HepG2 (cell line): ENCODE data around the gene ZNRF3. TPM values are rescaled to one million over a fixed set of nuclear protein-coding genes. Genes with fewer than 3 reads are reported as not detected.
A peak's percentile ranks its signal among the peaks of the same experiment; 100 is the strongest.

Source experiments
- BRCA1 ChIP-seq: sonication (generic); formaldehyde crosslinking; IDR thresholded peaks from 2 replicates; pipeline ENCODE4 v1.4.0; 2020; ENCODE audit warnings: missing genetic modification reagents
- DNMT1 ChIP-seq: sonication (generic); formaldehyde crosslinking; IDR thresholded peaks from 2 replicates; pipeline ENCODE4 v1.5.1; 2020; ENCODE audit warnings: mild to moderate bottlenecking, missing genetic modification reagents
- KDM5B ChIP-seq: sonication (generic); formaldehyde crosslinking; IDR thresholded peaks from 2 replicates; pipeline ENCODE4 v1.4.0; 2020; ENCODE audit warnings: missing genetic modification reagents, mild to moderate bottlenecking, borderline replicate concordance
- KLF12 ChIP-seq: sonication (generic); formaldehyde crosslinking; IDR thresholded peaks from 2 replicates; pipeline ENCODE4 v1.4.0; 2020; ENCODE audit warnings: missing genetic modification reagents, borderline replicate concordance
- MIXL1 ChIP-seq: IDR thresholded peaks from 2 replicates; pipeline ENCODE4 v1.6.1; 2016
- NFE2L2 ChIP-seq: fragments of 150-350 bp; IDR thresholded peaks from 2 replicates; pipeline ENCODE4 v1.6.1; 2014; ENCODE audit warnings: low read length
- RFXAP ChIP-seq: sonication (generic); formaldehyde crosslinking; IDR thresholded peaks from 2 replicates; pipeline ENCODE4 v1.4.0; 2020; ENCODE audit warnings: missing genetic modification reagents, borderline replicate concordance
- SOX13 ChIP-seq, 3 experiments: fragments of 450-650 bp in 1 of 3; sonication (generic) in 1 of 3; formaldehyde crosslinking in 1 of 3; IDR thresholded peaks in 2 of 3; conservative IDR thresholded peaks in 1 of 3; 2 replicates each; pipeline versions ENCODE4 v1.5.0 to v1.6.1; 2016 to 2020; ENCODE audit warnings: antibody characterized with exemption in 1 of 3, mild to moderate bottlenecking in 1 of 3, missing compliant biosample characterization in 1 of 3, missing genetic modification reagents in 1 of 3, moderate library complexity in 1 of 3
- XBP1 ChIP-seq: sonication (generic); formaldehyde crosslinking; IDR thresholded peaks from 2 replicates; pipeline ENCODE4 v1.5.0; 2020; ENCODE audit warnings: missing genetic modification reagents
- ZC3H4 ChIP-seq: sonication (generic); formaldehyde crosslinking; IDR thresholded peaks from 2 replicates; pipeline ENCODE4 v1.4.0; 2020; ENCODE audit warnings: missing genetic modification reagents, borderline replicate concordance
- ZNF354B ChIP-seq: sonication (generic); formaldehyde crosslinking; IDR thresholded peaks from 2 replicates; pipeline ENCODE4 v1.8.0; 2022; ENCODE audit warnings: mild to moderate bottlenecking, missing genetic modification reagents
- ZNF577 ChIP-seq: sonication (generic); formaldehyde crosslinking; IDR thresholded peaks from 2 replicates; pipeline ENCODE4 v1.4.0; 2020; ENCODE audit warnings: mild to moderate bottlenecking, low read depth, missing genetic modification reagents, borderline replicate concordance
- ZNF768 ChIP-seq: sonication (generic); formaldehyde crosslinking; IDR thresholded peaks from 2 replicates; pipeline ENCODE4 v1.4.0; 2020; ENCODE audit warnings: missing genetic modification reagents
- polyA plus RNA-seq, 8 experiments: library from polyadenylated mRNA; depleted of rRNA in 3 of 8; stranded (reverse) in 7 of 8; unstranded in 1 of 8; fragments of >200 nt; fragmentation: Illumina TruSeq in 4 of 8; extraction: Trizol in 4 of 8; gene quantifications; 2 replicates each; pipeline versions ENCODE4 v1.2.1 to v1.2.3, GENCODE V29; 2011 to 2016; ENCODE audit warnings: low read depth in 4 of 8, missing spikeins in 1 of 8, mixed read lengths in 1 of 8; ENCODE audit not compliant: insufficient read depth in 1 of 8
- total RNA-seq, 5 experiments: library from RNA; depleted of rRNA; stranded (reverse); fragments of >200 nt; fragmentation: Illumina TruSeq; extraction: Trizol; gene quantifications; 2 replicates each; pipeline ENCODE4 v1.2.3, GENCODE V29; 2016; ENCODE audit warnings: low read depth in 1 of 5
- TF ChIP-seq, protein P1 (sequence below): sonication (generic); formaldehyde crosslinking; IDR thresholded peaks from 2 replicates; pipeline ENCODE4 v1.8.1; 2022; ENCODE audit warnings: mild to moderate bottlenecking, missing genetic modification reagents
- TF ChIP-seq, protein P2 (sequence below): sonication (generic); formaldehyde crosslinking; IDR thresholded peaks from 2 replicates; pipeline ENCODE4 v1.4.0; 2020; ENCODE audit warnings: missing genetic modification reagents
- TF ChIP-seq, protein P3 (sequence below): IDR thresholded peaks from 2 replicates; pipeline ENCODE4 v1.6.1; 2016; ENCODE audit warnings: missing compliant biosample characterization, missing genetic modification reagents, borderline replicate concordance
- TF ChIP-seq, protein P4 (sequence below): sonication (generic); formaldehyde crosslinking; IDR thresholded peaks from 2 replicates; pipeline ENCODE4 v1.5.0; 2020; ENCODE audit warnings: mild to moderate bottlenecking, missing genetic modification reagents
- TF ChIP-seq, protein P5 (sequence below): sonication (generic); formaldehyde crosslinking; conservative IDR thresholded peaks from 2 replicates; pipeline ENCODE4 v1.8.0; 2022; ENCODE audit warnings: missing genetic modification reagents

The ZNRF3 gene
- total and polyA plus RNA-seq, 2 of the 13 experiments (the other 11 are each of a cell fraction or from before 2014, with no cell fraction given): 20.3 to 36.7 TPM

DNA sequence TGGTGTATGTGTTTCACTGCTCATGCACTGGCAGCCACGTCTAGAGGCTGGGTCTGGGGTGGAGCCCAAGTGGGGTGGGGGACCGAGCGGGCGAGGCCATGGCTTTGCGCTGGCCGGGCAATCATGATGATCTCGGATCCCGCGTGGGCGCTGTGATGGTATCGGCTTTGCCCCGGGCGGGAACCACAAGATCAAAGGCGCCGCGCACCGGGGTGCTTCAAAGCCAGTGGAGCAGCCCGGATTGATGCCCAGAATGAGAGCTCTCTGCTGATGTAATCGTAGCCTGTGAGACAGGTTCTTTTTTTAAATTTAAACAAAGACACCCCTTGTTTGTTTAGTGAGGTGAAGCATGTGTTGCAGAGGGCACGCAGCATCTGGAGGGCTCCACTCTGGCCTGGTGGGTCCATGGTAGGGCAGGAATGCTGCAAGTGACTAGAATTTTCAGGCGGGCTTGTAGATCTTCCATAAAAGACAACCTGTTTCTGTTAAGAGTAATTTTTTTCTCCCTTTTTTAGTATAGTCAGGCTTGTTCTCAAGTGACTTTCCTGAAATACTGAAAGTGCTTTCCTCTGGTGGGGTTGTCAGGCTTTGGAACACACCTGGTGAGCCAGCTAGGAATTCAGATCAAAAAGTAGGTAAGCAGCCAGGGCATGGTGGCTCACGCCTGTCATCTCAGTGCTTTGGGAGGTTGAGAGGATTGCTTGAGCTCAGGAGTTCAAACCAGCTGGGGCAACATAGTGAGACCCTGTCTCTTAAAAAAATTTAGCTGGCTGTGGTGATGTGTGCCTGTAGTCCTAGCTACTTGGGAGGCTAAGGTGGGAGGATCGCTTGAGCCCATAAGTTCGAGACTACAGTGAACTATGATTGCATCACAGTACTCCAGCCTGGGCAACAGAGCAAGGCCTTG is 40.7 kb downstream of the ZNRF3 start (continued):
- TF ChIP-seq, protein P1, sequence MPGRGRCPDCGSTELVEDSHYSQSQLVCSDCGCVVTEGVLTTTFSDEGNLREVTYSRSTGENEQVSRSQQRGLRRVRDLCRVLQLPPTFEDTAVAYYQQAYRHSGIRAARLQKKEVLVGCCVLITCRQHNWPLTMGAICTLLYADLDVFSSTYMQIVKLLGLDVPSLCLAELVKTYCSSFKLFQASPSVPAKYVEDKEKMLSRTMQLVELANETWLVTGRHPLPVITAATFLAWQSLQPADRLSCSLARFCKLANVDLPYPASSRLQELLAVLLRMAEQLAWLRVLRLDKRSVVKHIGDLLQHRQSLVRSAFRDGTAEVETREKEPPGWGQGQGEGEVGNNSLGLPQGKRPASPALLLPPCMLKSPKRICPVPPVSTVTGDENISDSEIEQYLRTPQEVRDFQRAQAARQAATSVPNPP (CRISPR knock-in tag): peak; percentile 57; the same call in 1 of the 2 replicates
- TF ChIP-seq, protein P2, sequence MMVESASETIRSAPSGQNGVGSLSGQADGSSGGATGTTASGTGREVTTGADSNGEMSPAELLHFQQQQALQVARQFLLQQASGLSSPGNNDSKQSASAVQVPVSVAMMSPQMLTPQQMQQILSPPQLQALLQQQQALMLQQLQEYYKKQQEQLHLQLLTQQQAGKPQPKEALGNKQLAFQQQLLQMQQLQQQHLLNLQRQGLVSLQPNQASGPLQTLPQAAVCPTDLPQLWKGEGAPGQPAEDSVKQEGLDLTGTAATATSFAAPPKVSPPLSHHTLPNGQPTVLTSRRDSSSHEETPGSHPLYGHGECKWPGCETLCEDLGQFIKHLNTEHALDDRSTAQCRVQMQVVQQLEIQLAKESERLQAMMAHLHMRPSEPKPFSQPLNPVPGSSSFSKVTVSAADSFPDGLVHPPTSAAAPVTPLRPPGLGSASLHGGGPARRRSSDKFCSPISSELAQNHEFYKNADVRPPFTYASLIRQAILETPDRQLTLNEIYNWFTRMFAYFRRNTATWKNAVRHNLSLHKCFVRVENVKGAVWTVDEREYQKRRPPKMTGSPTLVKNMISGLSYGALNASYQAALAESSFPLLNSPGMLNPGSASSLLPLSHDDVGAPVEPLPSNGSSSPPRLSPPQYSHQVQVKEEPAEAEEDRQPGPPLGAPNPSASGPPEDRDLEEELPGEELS (CRISPR knock-in tag): peak; percentile 95
- TF ChIP-seq XBP1 (CRISPR knock-in tag) (no peak), RFXAP (0 out of 2 replicates have a peak, but pooled peaks have one; percentile 29), ZNF354B (CRISPR knock-in tag) (no peak), ZNF768 (CRISPR knock-in tag) (peak; percentile 57; the same call in 1 of the 2 replicates), NFE2L2 (no peak), BRCA1 (CRISPR knock-in tag) (no peak), ZC3H4 (CRISPR knock-in tag) (no peak), SOX13 (IDR thresholded peaks at IDR 0.05) (peak; percentile 80), SOX13 (CRISPR knock-in tag; conservative IDR thresholded peaks at IDR 0.05 in 1 of 2, IDR thresholded peaks at IDR 0.05 in 1 of 2) (peak in 1 of 2 experiments; percentile 95; a peak in 2 of 4 replicates), DNMT1 (no peak), ZNF577 (CRISPR knock-in tag) (no peak), MIXL1 (CRISPR knock-in tag) (peak; percentile 71; the same call in 1 of the 2 replicates), KDM5B (CRISPR knock-in tag) (peak; percentile 56; the same call in 1 of the 2 replicates), KLF12 (no peak)
- TF ChIP-seq, protein P3, sequence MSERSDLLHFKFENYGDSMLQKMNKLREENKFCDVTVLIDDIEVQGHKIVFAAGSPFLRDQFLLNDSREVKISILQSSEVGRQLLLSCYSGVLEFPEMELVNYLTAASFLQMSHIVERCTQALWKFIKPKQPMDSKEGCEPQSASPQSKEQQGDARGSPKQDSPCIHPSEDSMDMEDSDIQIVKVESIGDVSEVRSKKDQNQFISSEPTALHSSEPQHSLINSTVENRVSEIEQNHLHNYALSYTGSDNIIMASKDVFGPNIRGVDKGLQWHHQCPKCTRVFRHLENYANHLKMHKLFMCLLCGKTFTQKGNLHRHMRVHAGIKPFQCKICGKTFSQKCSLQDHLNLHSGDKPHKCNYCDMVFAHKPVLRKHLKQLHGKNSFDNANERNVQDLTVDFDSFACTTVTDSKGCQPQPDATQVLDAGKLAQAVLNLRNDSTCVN (CRISPR knock-in tag): 0 out of 2 replicates have a peak, but pooled peaks have one; percentile 65
- TF ChIP-seq, protein P4, sequence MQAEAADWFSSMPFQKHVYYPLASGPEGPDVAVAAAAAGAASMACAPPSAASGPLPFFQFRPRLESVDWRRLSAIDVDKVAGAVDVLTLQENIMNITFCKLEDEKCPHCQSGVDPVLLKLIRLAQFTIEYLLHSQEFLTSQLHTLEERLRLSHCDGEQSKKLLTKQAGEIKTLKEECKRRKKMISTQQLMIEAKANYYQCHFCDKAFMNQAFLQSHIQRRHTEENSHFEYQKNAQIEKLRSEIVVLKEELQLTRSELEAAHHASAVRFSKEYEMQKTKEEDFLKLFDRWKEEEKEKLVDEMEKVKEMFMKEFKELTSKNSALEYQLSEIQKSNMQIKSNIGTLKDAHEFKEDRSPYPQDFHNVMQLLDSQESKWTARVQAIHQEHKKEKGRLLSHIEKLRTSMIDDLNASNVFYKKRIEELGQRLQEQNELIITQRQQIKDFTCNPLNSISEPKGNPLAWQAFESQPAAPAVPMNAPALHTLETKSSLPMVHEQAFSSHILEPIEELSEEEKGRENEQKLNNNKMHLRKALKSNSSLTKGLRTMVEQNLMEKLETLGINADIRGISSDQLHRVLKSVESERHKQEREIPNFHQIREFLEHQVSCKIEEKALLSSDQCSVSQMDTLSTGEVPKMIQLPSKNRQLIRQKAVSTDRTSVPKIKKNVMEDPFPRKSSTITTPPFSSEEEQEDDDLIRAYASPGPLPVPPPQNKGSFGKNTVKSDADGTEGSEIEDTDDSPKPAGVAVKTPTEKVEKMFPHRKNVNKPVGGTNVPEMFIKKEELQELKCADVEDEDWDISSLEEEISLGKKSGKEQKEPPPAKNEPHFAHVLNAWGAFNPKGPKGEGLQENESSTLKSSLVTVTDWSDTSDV (CRISPR knock-in tag): no peak
- TF ChIP-seq, protein P5, sequence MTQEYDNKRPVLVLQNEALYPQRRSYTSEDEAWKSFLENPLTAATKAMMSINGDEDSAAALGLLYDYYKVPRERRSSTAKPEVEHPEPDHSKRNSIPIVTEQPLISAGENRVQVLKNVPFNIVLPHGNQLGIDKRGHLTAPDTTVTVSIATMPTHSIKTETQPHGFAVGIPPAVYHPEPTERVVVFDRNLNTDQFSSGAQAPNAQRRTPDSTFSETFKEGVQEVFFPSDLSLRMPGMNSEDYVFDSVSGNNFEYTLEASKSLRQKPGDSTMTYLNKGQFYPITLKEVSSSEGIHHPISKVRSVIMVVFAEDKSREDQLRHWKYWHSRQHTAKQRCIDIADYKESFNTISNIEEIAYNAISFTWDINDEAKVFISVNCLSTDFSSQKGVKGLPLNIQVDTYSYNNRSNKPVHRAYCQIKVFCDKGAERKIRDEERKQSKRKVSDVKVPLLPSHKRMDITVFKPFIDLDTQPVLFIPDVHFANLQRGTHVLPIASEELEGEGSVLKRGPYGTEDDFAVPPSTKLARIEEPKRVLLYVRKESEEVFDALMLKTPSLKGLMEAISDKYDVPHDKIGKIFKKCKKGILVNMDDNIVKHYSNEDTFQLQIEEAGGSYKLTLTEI (CRISPR knock-in tag): no peak
